Measurements from ENCODE around the gene RPH3AL. TPM values are rescaled to one million over a fixed set of nuclear protein-coding genes. Genes with fewer than 3 reads are reported as not detected.

Gene RPH3AL
- total and polyA plus RNA-seq, 2 experiments from 2014 or later, result 13.8 to 39.0 TPM

GRCh38 chr17:348012-348411 is 4.6 kb downstream of the RPH3AL start:
- DNase-seq (ENCODE audit: low read depth in 1 of 2, low spot score in 1 of 2), result no peak
- peaks cover 21% of the 10 kb centered on the region for H3K4me1 ChIP-seq (ENCODE audit: low read depth)
- no peaks in the 10 kb centered on the region for H3K9me3 ChIP-seq (ENCODE audit: low read depth)
- no peak overlapping the region for H3K4me3 ChIP-seq
- TF ChIP-seq CTCF (IDR thresholded peaks at IDR 0.05; ENCODE audit: low read depth, low read length), result no peak
- no peaks in the 10 kb centered on the region for H3K36me3 ChIP-seq
- no peaks in the 10 kb centered on the region for H3K27me3 ChIP-seq
- H3K27ac ChIP-seq, result no peak overlapping the region

GRCh38 chr17:347309-347899 is 5.2 kb downstream of the RPH3AL start:
- no peak overlapping the region for H3K4me3 ChIP-seq
- no peak overlapping the region for H3K27ac ChIP-seq
- TF ChIP-seq CTCF (IDR thresholded peaks at IDR 0.05; ENCODE audit: low read depth, low read length), result no peak
- H3K9me3 ChIP-seq (ENCODE audit: low read depth), result no peaks in the 10 kb centered on the region
- DNase-seq (ENCODE audit: low read depth in 1 of 2, low spot score in 1 of 2), result no peak
- no peaks in the 10 kb centered on the region for H3K36me3 ChIP-seq
- no peaks in the 10 kb centered on the region for H3K27me3 ChIP-seq
- peaks cover 21% of the 10 kb centered on the region for H3K4me1 ChIP-seq (ENCODE audit: low read depth)

- Histone ChIP-seq H3K4me1 (ENCODE audit: low read depth) (peaks cover 15% of the 10 kb centered on the region), H3K36me3 (no peaks in the 10 kb centered on the region), H3K27me3 (no peaks in the 10 kb centered on the region), H3K27ac (no peak overlapping the region), H3K4me3 (no peak overlapping the region), H3K9me3 (ENCODE audit: low read depth) (no peaks in the 10 kb centered on the region)
- TF ChIP-seq CTCF (IDR thresholded peaks at IDR 0.05; ENCODE audit: low read depth, low read length), result no peak
- DNase-seq (ENCODE audit: low read depth in 1 of 2, low spot score in 1 of 2), result no peak
Measured at GRCh38 chr17:345992-346785, 6.4 kb downstream of the RPH3AL start.

- H3K36me3 ChIP-seq, result no peaks in the 10 kb centered on the region
- no peak for TF ChIP-seq CTCF (IDR thresholded peaks at IDR 0.05; ENCODE audit: low read depth, low read length)
- no peak overlapping the region for H3K4me3 ChIP-seq
- H3K27me3 ChIP-seq, result no peaks in the 10 kb centered on the region
- H3K4me1 ChIP-seq (ENCODE audit: low read depth), result peaks cover 10% of the 10 kb centered on the region
- H3K27ac ChIP-seq, result no peak overlapping the region
- DNase-seq (ENCODE audit: low read depth in 1 of 2, low spot score in 1 of 2), result no peak
- H3K9me3 ChIP-seq (ENCODE audit: low read depth), result no peaks in the 10 kb centered on the region
Measured at GRCh38 chr17:345261-345660, 7.3 kb downstream of the RPH3AL start.

GRCh38 chr17:343875-344752 is 8.5 kb downstream of the RPH3AL start:
- Histone ChIP-seq H3K4me1 (ENCODE audit: low read depth) (peaks cover 15% of the 10 kb centered on the region), H3K4me3 (no peak overlapping the region), H3K36me3 (no peaks in the 10 kb centered on the region), H3K27ac (no peak overlapping the region), H3K27me3 (no peaks in the 10 kb centered on the region), H3K9me3 (ENCODE audit: low read depth) (no peaks in the 10 kb centered on the region)
- TF ChIP-seq CTCF (IDR thresholded peaks at IDR 0.05; ENCODE audit: low read depth, low read length), result no peak
- DNase-seq (ENCODE audit: low read depth in 1 of 2, low spot score in 1 of 2), result no peak
